ENCODE measurements around the gene PIK3C2G.

The PIK3C2G gene

GRCh38 chr12:18296909-18297280, 35.6 kb downstream of the PIK3C2G start:
- Histone ChIP-seq H3K4me3 (ENCODE audit: low read length) (no peak overlapping the region), H3K23ac (ENCODE audit: low read length) (no peak overlapping the region), H4K5ac (ENCODE audit: low read length) (no peak overlapping the region), H3K79me1 (ENCODE audit: low read length) (no peaks in the 10 kb centered on the region), H4K8ac (ENCODE audit: low read depth, low read length) (no peak overlapping the region), H3K79me2 (ENCODE audit: control insufficient read depth, insufficient read depth, low read length) (no peaks in the 10 kb centered on the region), H3K27me3 (ENCODE audit: insufficient read depth, low read length, poor library complexity) (no peaks in the 10 kb centered on the region), H3K4me2 (ENCODE audit: low read length) (no peak overlapping the region), H3K9ac (ENCODE audit: low read length) (no peak overlapping the region), H3K18ac (ENCODE audit: low read length) (no peak overlapping the region), H3K56ac (ENCODE audit: low read length) (no peak overlapping the region), H2BK5ac (ENCODE audit: low read length) (no peak overlapping the region), H3K27ac (ENCODE audit: low read depth, low read length) (no peak overlapping the region), H2AK5ac (ENCODE audit: low read length) (no peak overlapping the region), H2BK120ac (ENCODE audit: low read depth, low read length) (no peak overlapping the region), H3K4ac (ENCODE audit: low read depth, low read length) (no peak overlapping the region), H3K36me3 (ENCODE audit: control insufficient read depth, insufficient read depth, low read length) (no peaks in the 10 kb centered on the region), H2BK15ac (replicated peaks; ENCODE audit: low read depth) (no peak overlapping the region), H3K4me1 (ENCODE audit: control insufficient read depth, low read depth, low read length) (no peaks in the 10 kb centered on the region)
- no CpG with 5 or more reads among the region's 3 CpGs for WGBS (ENCODE audit: extremely low coverage, insufficient coverage, low lambda C conversion rate)
- no peak for DNase-seq

- Histone ChIP-seq H3K4me2 (ENCODE audit: low read length) (no peak overlapping the region), H3K4me3 (ENCODE audit: low read length) (no peak overlapping the region), H3K27ac (ENCODE audit: low read depth, low read length) (no peak overlapping the region), H2BK15ac (replicated peaks; ENCODE audit: low read depth) (no peak overlapping the region), H3K27me3 (ENCODE audit: insufficient read depth, low read length, poor library complexity) (no peaks in the 10 kb centered on the region), H3K79me1 (ENCODE audit: low read length) (no peaks in the 10 kb centered on the region), H3K56ac (ENCODE audit: low read length) (no peak overlapping the region), H2BK5ac (ENCODE audit: low read length) (no peak overlapping the region), H3K4me1 (ENCODE audit: control insufficient read depth, low read depth, low read length) (no peaks in the 10 kb centered on the region), H3K9ac (ENCODE audit: low read length) (no peak overlapping the region), H3K36me3 (ENCODE audit: control insufficient read depth, insufficient read depth, low read length) (no peaks in the 10 kb centered on the region), H4K8ac (ENCODE audit: low read depth, low read length) (no peak overlapping the region), H2AK5ac (ENCODE audit: low read length) (no peak overlapping the region), H4K5ac (ENCODE audit: low read length) (no peak overlapping the region), H3K79me2 (ENCODE audit: control insufficient read depth, insufficient read depth, low read length) (no peaks in the 10 kb centered on the region), H3K23ac (ENCODE audit: low read length) (no peak overlapping the region), H2BK120ac (ENCODE audit: low read depth, low read length) (no peak overlapping the region), H3K18ac (ENCODE audit: low read length) (no peak overlapping the region), H3K4ac (ENCODE audit: low read depth, low read length) (no peak overlapping the region)
- DNase-seq: no peak
- no CpG with 5 or more reads among the region's 1 CpG for WGBS (ENCODE audit: extremely low coverage, insufficient coverage, low lambda C conversion rate)
Observed at GRCh38 chr12:18297902-18298301, 36.6 kb downstream of the PIK3C2G start.

- Histone ChIP-seq H3K79me1 (ENCODE audit: low read length) (no peaks in the 10 kb centered on the region), H2AK5ac (ENCODE audit: low read length) (no peak overlapping the region), H3K4ac (ENCODE audit: low read depth, low read length) (no peak overlapping the region), H3K27me3 (ENCODE audit: insufficient read depth, low read length, poor library complexity) (no peaks in the 10 kb centered on the region), H3K56ac (ENCODE audit: low read length) (no peak overlapping the region), H4K5ac (ENCODE audit: low read length) (no peak overlapping the region), H3K23ac (ENCODE audit: low read length) (no peak overlapping the region), H2BK5ac (ENCODE audit: low read length) (no peak overlapping the region), H3K9ac (ENCODE audit: low read length) (no peak overlapping the region), H2BK120ac (ENCODE audit: low read depth, low read length) (no peak overlapping the region), H3K4me3 (ENCODE audit: low read length) (no peak overlapping the region), H3K4me2 (ENCODE audit: low read length) (no peak overlapping the region), H3K36me3 (ENCODE audit: control insufficient read depth, insufficient read depth, low read length) (no peaks in the 10 kb centered on the region), H3K18ac (ENCODE audit: low read length) (no peak overlapping the region), H3K4me1 (ENCODE audit: control insufficient read depth, low read depth, low read length) (no peaks in the 10 kb centered on the region), H3K79me2 (ENCODE audit: control insufficient read depth, insufficient read depth, low read length) (no peaks in the 10 kb centered on the region), H3K27ac (ENCODE audit: low read depth, low read length) (no peak overlapping the region), H4K8ac (ENCODE audit: low read depth, low read length) (no peak overlapping the region), H2BK15ac (replicated peaks; ENCODE audit: low read depth) (no peak overlapping the region)
- DNase-seq: no peak
- no CpG with 5 or more reads among the region's 5 CpGs for WGBS (ENCODE audit: extremely low coverage, insufficient coverage, low lambda C conversion rate)
Observed at GRCh38 chr12:18302809-18303430, 41.6 kb downstream of the PIK3C2G start.

GRCh38 chr12:18304609-18305008, 43.3 kb downstream of the PIK3C2G start:
- no peak overlapping the region for H3K4ac ChIP-seq (ENCODE audit: low read depth, low read length)
- no peaks in the 10 kb centered on the region for H3K36me3 ChIP-seq (ENCODE audit: control insufficient read depth, insufficient read depth, low read length)
- DNase-seq: no peak
- H2BK120ac ChIP-seq (ENCODE audit: low read depth, low read length): no peak overlapping the region
- H2BK5ac ChIP-seq (ENCODE audit: low read length): no peak overlapping the region
- H3K79me1 ChIP-seq (ENCODE audit: low read length): no peaks in the 10 kb centered on the region
- no peak overlapping the region for H3K56ac ChIP-seq (ENCODE audit: low read length)
- WGBS (ENCODE audit: extremely low coverage, insufficient coverage, low lambda C conversion rate): no CpG with 5 or more reads among the region's 1 CpG
- no peak overlapping the region for H4K5ac ChIP-seq (ENCODE audit: low read length)
- no peak overlapping the region for H3K18ac ChIP-seq (ENCODE audit: low read length)
- no peak overlapping the region for H3K23ac ChIP-seq (ENCODE audit: low read length)
- H3K9ac ChIP-seq (ENCODE audit: low read length): no peak overlapping the region
- no peak overlapping the region for H3K27ac ChIP-seq (ENCODE audit: low read depth, low read length)
- H3K4me2 ChIP-seq (ENCODE audit: low read length): no peak overlapping the region
- no peaks in the 10 kb centered on the region for H3K4me1 ChIP-seq (ENCODE audit: control insufficient read depth, low read depth, low read length)
- H2BK15ac ChIP-seq (replicated peaks; ENCODE audit: low read depth): no peak overlapping the region
- no peak overlapping the region for H2AK5ac ChIP-seq (ENCODE audit: low read length)
- no peak overlapping the region for H4K8ac ChIP-seq (ENCODE audit: low read depth, low read length)
- no peak overlapping the region for H3K4me3 ChIP-seq (ENCODE audit: low read length)
- H3K27me3 ChIP-seq (ENCODE audit: insufficient read depth, low read length, poor library complexity): no peaks in the 10 kb centered on the region
- no peaks in the 10 kb centered on the region for H3K79me2 ChIP-seq (ENCODE audit: control insufficient read depth, insufficient read depth, low read length)

GRCh38 chr12:18306311-18306710, 45.0 kb downstream of the PIK3C2G start:
- Histone ChIP-seq H3K27ac (ENCODE audit: low read depth, low read length) (no peak overlapping the region), H3K4me3 (ENCODE audit: low read length) (no peak overlapping the region)

GRCh38 chr12:18313306-18313705, 52.0 kb downstream of the PIK3C2G start:
- Histone ChIP-seq H2AK5ac (ENCODE audit: low read length) (no peak overlapping the region), H4K8ac (ENCODE audit: low read depth, low read length) (no peak overlapping the region), H3K9ac (ENCODE audit: low read length) (no peak overlapping the region), H3K79me2 (ENCODE audit: control insufficient read depth, insufficient read depth, low read length) (no peaks in the 10 kb centered on the region), H2BK5ac (ENCODE audit: low read length) (no peak overlapping the region), H2BK120ac (ENCODE audit: low read depth, low read length) (no peak overlapping the region), H3K79me1 (ENCODE audit: low read length) (no peaks in the 10 kb centered on the region), H3K27ac (ENCODE audit: low read depth, low read length) (no peak overlapping the region), H4K5ac (ENCODE audit: low read length) (no peak overlapping the region), H2BK15ac (replicated peaks; ENCODE audit: low read depth) (no peak overlapping the region), H3K27me3 (ENCODE audit: insufficient read depth, low read length, poor library complexity) (no peaks in the 10 kb centered on the region), H3K23ac (ENCODE audit: low read length) (no peak overlapping the region), H3K4me3 (ENCODE audit: low read length) (no peak overlapping the region), H3K4me1 (ENCODE audit: control insufficient read depth, low read depth, low read length) (no peaks in the 10 kb centered on the region), H3K36me3 (ENCODE audit: control insufficient read depth, insufficient read depth, low read length) (no peaks in the 10 kb centered on the region), H3K4ac (ENCODE audit: low read depth, low read length) (no peak overlapping the region), H3K18ac (ENCODE audit: low read length) (no peak overlapping the region), H3K56ac (ENCODE audit: low read length) (no peak overlapping the region), H3K4me2 (ENCODE audit: low read length) (no peak overlapping the region)
- WGBS (ENCODE audit: extremely low coverage, insufficient coverage, low lambda C conversion rate): no CpG with 5 or more reads among the region's 2 CpGs
- DNase-seq: no peak

More at GRCh38 chr12:18306311-18306710, 45.0 kb downstream of the PIK3C2G start:
- no peaks in the 10 kb centered on the region for H3K79me2 ChIP-seq (ENCODE audit: control insufficient read depth, insufficient read depth, low read length)
- H3K9ac ChIP-seq (ENCODE audit: low read length): no peak overlapping the region
- H3K36me3 ChIP-seq (ENCODE audit: control insufficient read depth, insufficient read depth, low read length): no peaks in the 10 kb centered on the region
- no peak for DNase-seq
- no peaks in the 10 kb centered on the region for H3K27me3 ChIP-seq (ENCODE audit: insufficient read depth, low read length, poor library complexity)
- H2AK5ac ChIP-seq (ENCODE audit: low read length): no peak overlapping the region
- no peak overlapping the region for H3K4ac ChIP-seq (ENCODE audit: low read depth, low read length)
- H3K56ac ChIP-seq (ENCODE audit: low read length): no peak overlapping the region
- no peak overlapping the region for H2BK5ac ChIP-seq (ENCODE audit: low read length)
- H4K5ac ChIP-seq (ENCODE audit: low read length): no peak overlapping the region
- H3K23ac ChIP-seq (ENCODE audit: low read length): no peak overlapping the region
- no peak overlapping the region for H2BK120ac ChIP-seq (ENCODE audit: low read depth, low read length)
- H3K4me1 ChIP-seq (ENCODE audit: control insufficient read depth, low read depth, low read length): no peaks in the 10 kb centered on the region
- no CpG with 5 or more reads among the region's 1 CpG for WGBS (ENCODE audit: extremely low coverage, insufficient coverage, low lambda C conversion rate)
- no peaks in the 10 kb centered on the region for H3K79me1 ChIP-seq (ENCODE audit: low read length)
- H3K4me2 ChIP-seq (ENCODE audit: low read length): no peak overlapping the region
- H3K18ac ChIP-seq (ENCODE audit: low read length): no peak overlapping the region
- H4K8ac ChIP-seq (ENCODE audit: low read depth, low read length): no peak overlapping the region
- H2BK15ac ChIP-seq (replicated peaks; ENCODE audit: low read depth): no peak overlapping the region
